Measurements from ENCODE around the gene SLC9B2. TPM values are rescaled to one million over a fixed set of nuclear protein-coding genes. Genes with fewer than 3 reads are reported as not detected.

Gene SLC9B2
- total RNA-seq, 1 experiment from 2014 or later: 7.3 TPM

- H2BK20ac ChIP-seq (ENCODE audit: low read depth, low read length, poor library complexity, severe bottlenecking): no peak overlapping the region
- no peak overlapping the region for H3K27ac ChIP-seq (ENCODE audit: insufficient read length, low read depth, low read length)
- H3K4me1 ChIP-seq (ENCODE audit: insufficient read depth, low read length): no peaks in the 10 kb centered on the region
- no peak overlapping the region for H2BK120ac ChIP-seq (ENCODE audit: low read depth, low read length, poor library complexity, severe bottlenecking)
- H3K9ac ChIP-seq (ENCODE audit: extremely low read depth, insufficient read length, low read length): no peak overlapping the region
- H2AFZ ChIP-seq (ENCODE audit: low read length): no peak overlapping the region
- no peak overlapping the region for H3K56ac ChIP-seq (ENCODE audit: insufficient read length, low read depth, low read length)
- no peak overlapping the region for H4K91ac ChIP-seq (ENCODE audit: insufficient read length, low read depth, low read length)
- H3K23ac ChIP-seq (ENCODE audit: insufficient read length, low read depth, low read length): no peak overlapping the region
- no peak overlapping the region for H4K8ac ChIP-seq (replicated peaks; ENCODE audit: insufficient read length, low read depth, low read length)
- H3K4me2 ChIP-seq (ENCODE audit: insufficient read depth, insufficient read length, low read length): no peak overlapping the region
- H3K79me2 ChIP-seq (ENCODE audit: insufficient read depth, low read length): no peaks in the 10 kb centered on the region
- no peak for TF ChIP-seq CTCF (conservative IDR thresholded peaks at IDR 0.05)
- H3K18ac ChIP-seq (ENCODE audit: insufficient read length, low read depth, low read length): no peak overlapping the region
- no peak overlapping the region for H3K14ac ChIP-seq (ENCODE audit: insufficient read depth, low read length)
- Mint-ChIP-seq H3K27ac (no peak overlapping the region), H3K4me1 (no peaks in the 10 kb centered on the region), H3K4me3 (no peak overlapping the region), H3K36me3 (ENCODE audit: insufficient read depth in 1 of 3, low read depth in 3 of 3) (peaks cover 1 to 10% (median 3%) of the 10 kb centered on the region in 3 experiments; a peak in 3 of 7 replicates), H3K9me3 (peaks cover 8 to 10% of the 10 kb centered on the region in 2 experiments; a peak in 3 of 5 replicates), H3K27me3 (ENCODE audit: low read depth) (no peaks in the 10 kb centered on the region)
- H2AK5ac ChIP-seq (ENCODE audit: insufficient read length, low read length): no peak overlapping the region
- peaks cover under 1% of the 10 kb centered on the region for H3K9me3 ChIP-seq (ENCODE audit: control insufficient read depth, low read depth, low read length)
- no peaks in the 10 kb centered on the region for H3K79me1 ChIP-seq (ENCODE audit: insufficient read depth, low read depth, low read length, poor library complexity, severe bottlenecking)
- no peak overlapping the region for H3T11ph ChIP-seq (ENCODE audit: low read length)
- no peaks in the 10 kb centered on the region for H3K27me3 ChIP-seq (ENCODE audit: insufficient read depth, low read length)
- H2BK15ac ChIP-seq (ENCODE audit: low read depth, low read length): no peak overlapping the region
- no peaks in the 10 kb centered on the region for H3K23me2 ChIP-seq (ENCODE audit: insufficient read length, low read depth, low read length, poor library complexity, severe bottlenecking)
- no peak overlapping the region for H4K5ac ChIP-seq (ENCODE audit: insufficient read length, low read depth, low read length)
- H3K4ac ChIP-seq (ENCODE audit: low read depth, low read length): no peak overlapping the region
- H2BK12ac ChIP-seq (ENCODE audit: insufficient read length, low read depth, low read length): no peak overlapping the region
- WGBS (ENCODE audit: extremely low coverage, insufficient read length, low lambda C conversion rate): no CpG with 5 or more reads among the region's 1 CpG
- no peak for DNase-seq
- H2BK5ac ChIP-seq (ENCODE audit: insufficient read length, low read length): no peak overlapping the region
- H4K20me1 ChIP-seq (ENCODE audit: control insufficient read depth, insufficient read depth, insufficient read length): no peaks in the 10 kb centered on the region
Measured at GRCh38 chr4:102988429-102989020, 88.0 kb downstream of the SLC9B2 start.
